ENCODE data around the gene CIB2.

GRCh38 chr15:78069052-78069414, 62.2 kb downstream of the CIB2 start:
- TF ChIP-seq, protein P1, sequence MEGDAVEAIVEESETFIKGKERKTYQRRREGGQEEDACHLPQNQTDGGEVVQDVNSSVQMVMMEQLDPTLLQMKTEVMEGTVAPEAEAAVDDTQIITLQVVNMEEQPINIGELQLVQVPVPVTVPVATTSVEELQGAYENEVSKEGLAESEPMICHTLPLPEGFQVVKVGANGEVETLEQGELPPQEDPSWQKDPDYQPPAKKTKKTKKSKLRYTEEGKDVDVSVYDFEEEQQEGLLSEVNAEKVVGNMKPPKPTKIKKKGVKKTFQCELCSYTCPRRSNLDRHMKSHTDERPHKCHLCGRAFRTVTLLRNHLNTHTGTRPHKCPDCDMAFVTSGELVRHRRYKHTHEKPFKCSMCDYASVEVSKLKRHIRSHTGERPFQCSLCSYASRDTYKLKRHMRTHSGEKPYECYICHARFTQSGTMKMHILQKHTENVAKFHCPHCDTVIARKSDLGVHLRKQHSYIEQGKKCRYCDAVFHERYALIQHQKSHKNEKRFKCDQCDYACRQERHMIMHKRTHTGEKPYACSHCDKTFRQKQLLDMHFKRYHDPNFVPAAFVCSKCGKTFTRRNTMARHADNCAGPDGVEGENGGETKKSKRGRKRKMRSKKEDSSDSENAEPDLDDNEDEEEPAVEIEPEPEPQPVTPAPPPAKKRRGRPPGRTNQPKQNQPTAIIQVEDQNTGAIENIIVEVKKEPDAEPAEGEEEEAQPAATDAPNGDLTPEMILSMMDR (IDR thresholded peaks at IDR 0.05) = no peak
- TF ChIP-seq POLR2AphosphoS5 (IDR thresholded peaks at IDR 0.05) = no peak
- no peak for TF ChIP-seq POLR2A (IDR thresholded peaks at IDR 0.05; ENCODE audit: low read depth)

Data from esophagus muscularis mucosa (tissue), 3 donors.